ENCODE results near the gene PRR13.
"Not testable (repeated sequence)": the region's sequence is repeated elsewhere in the genome, so short reads cannot be mapped to it uniquely, and the experiment has no call there.

The PRR13 gene

GRCh38 chr12:53480491-53481442 lies 39.2 kb downstream of the PRR13 start:
- Histone ChIP-seq H3K36me3 (peaks cover 95% of the 10 kb centered on the region), H3K27ac (no peak overlapping the region)
- no peak for TF ChIP-seq CTCF (IDR thresholded peaks at IDR 0.05; ENCODE audit: low read depth, low read length)

DNA sequence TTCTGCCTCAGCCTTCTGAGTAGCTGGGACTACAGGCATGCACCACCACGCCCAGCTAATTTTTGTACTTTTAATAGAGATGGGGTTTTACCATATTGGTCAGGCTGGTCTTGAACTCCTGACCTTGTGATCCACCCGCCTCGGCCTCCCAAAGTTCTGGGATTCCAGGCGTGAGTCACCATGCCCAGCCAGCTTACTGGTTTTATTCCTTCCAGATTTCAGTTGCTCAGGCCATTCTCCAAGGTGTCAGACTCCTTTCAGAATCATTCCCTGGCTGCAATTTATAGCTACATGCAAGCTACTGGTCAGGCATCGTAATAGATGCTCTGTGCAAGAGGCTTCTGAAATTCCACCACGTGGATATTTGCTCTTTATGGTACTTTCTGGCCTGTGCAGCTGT lies 39.9 kb downstream of the PRR13 start:
- peaks cover 95% of the 10 kb centered on the region for H3K36me3 ChIP-seq
- DNase-seq; H3K9me3 ChIP-seq (ENCODE audit: severe bottlenecking); H3K27ac ChIP-seq; H3K4me3 ChIP-seq (ENCODE audit: low read depth, low read length); H3K27me3 ChIP-seq (ENCODE audit: insufficient read depth, low read depth, severe bottlenecking): not testable (repeated sequence)

More at GRCh38 chr12:53480491-53481442, 39.2 kb downstream of the PRR13 start:
- no peak overlapping the region for H3K4me3 ChIP-seq (ENCODE audit: low read depth, low read length)
- no peak for DNase-seq
- no peaks in the 10 kb centered on the region for H3K9me3 ChIP-seq (ENCODE audit: severe bottlenecking)
- no peaks in the 10 kb centered on the region for H3K27me3 ChIP-seq (ENCODE audit: insufficient read depth, low read depth, severe bottlenecking)

DNA sequence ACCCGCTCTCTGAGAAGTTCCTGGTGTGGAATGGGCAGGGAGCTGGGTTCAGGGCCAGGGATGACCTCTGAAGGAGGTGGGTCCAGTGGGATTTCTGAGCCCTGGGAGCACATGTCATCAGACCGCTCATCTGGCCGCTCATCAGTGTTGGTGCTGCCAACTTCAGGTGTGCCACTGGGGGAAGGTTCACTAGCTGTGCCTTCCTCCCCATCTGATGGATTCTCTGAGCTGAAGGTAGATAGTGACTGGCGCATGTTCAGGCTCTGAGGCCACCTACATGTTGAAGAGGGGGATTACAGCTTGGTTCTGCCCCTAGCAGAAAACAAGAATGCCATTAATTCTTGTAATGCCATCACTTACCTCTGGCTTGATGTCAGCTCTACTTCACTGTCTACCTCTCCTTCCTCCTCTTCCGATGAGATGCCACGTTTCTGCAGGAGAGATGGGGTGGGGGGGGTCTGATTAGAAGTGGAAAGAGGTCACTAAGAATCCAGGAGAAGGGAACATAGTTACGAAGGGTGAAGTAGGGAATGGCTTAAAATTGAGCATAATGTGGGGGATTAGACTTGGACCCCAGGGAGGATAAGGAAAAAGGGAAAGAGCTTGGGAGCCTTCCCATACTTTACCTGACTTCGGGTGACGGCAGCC lies 40.5 kb downstream of the PRR13 start:
- no peak overlapping the region for H3K27ac ChIP-seq
- peaks cover 92% of the 10 kb centered on the region for H3K36me3 ChIP-seq
- DNase-seq: no peak
- no peaks in the 10 kb centered on the region for H3K27me3 ChIP-seq (ENCODE audit: insufficient read depth, low read depth, severe bottlenecking)
- TF ChIP-seq CTCF (IDR thresholded peaks at IDR 0.05; ENCODE audit: low read depth, low read length): peak; percentile 48
- no peaks in the 10 kb centered on the region for H3K9me3 ChIP-seq (ENCODE audit: severe bottlenecking)
- no peak overlapping the region for H3K4me3 ChIP-seq (ENCODE audit: low read depth, low read length)

- no peaks in the 10 kb centered on the region for H3K27me3 ChIP-seq (ENCODE audit: insufficient read depth, low read depth, severe bottlenecking)
- no peak overlapping the region for H3K27ac ChIP-seq
- peaks cover 89% of the 10 kb centered on the region for H3K36me3 ChIP-seq
- no peak for TF ChIP-seq CTCF (IDR thresholded peaks at IDR 0.05; ENCODE audit: low read depth, low read length)
- no peak for DNase-seq
- no peaks in the 10 kb centered on the region for H3K9me3 ChIP-seq (ENCODE audit: severe bottlenecking)
- H3K4me3 ChIP-seq (ENCODE audit: low read depth, low read length): no peak overlapping the region
Measured at GRCh38 chr12:53482626-53483168, 41.2 kb downstream of the PRR13 start.

DNA sequence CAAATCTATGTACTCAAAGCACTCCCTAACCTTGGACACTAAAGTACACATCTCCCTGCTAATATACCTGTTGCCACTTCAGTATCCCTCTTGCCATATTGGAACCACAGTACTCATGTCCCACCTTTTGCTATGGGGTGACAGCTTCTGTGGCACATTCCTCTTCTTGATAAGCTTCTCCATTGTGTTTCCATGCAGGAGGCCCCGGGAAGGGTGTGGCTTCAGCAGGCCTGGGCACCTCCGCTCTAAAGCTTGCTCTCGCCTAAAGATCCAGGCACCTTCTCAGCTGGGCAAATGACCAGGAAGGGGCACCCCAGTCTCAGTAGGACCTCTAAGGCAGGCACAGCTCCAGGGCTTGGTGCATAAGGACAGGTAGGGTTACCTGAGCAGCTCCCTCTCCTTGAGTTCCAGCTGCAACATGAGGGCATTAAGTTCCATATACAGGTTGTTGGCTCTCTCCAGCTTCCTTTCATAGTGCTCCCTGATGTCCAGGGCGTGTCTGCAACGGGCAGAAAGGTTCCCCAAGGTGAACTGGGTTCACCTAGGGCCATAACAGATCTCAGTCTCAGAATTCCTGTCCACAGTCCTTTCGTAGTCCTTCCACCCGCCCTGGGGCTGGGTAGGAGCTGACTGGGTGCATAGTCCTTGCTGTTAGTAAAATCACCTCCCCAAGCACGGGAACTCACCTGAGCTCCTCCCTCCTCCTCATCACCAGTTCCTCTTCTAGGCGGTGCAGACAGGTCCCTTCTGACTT lies 41.9 kb downstream of the PRR13 start:
- no peak overlapping the region for H3K27ac ChIP-seq
- H3K36me3 ChIP-seq: peaks cover 87% of the 10 kb centered on the region
- no peak for DNase-seq
- no peak overlapping the region for H3K4me3 ChIP-seq (ENCODE audit: low read depth, low read length)
- no peaks in the 10 kb centered on the region for H3K27me3 ChIP-seq (ENCODE audit: insufficient read depth, low read depth, severe bottlenecking)
- TF ChIP-seq CTCF (IDR thresholded peaks at IDR 0.05; ENCODE audit: low read depth, low read length): no peak
- H3K9me3 ChIP-seq (ENCODE audit: severe bottlenecking): no peaks in the 10 kb centered on the region

Data from WERI-Rb-1 (cell line).